Endothelial cell of umbilical vein (primary cell): ENCODE results near the gene COL28A1.

ENCODE experiments used
- EZH2 ChIP-seq: IDR thresholded peaks from 2 replicates; pipeline ENCODE4 v1.6.1; 2012; ENCODE audit warnings: borderline replicate concordance, low read depth, mild to moderate bottlenecking, moderate library complexity, low read length, inconsistent platforms; ENCODE audit not compliant: severe bottlenecking
- FOS ChIP-seq: IDR thresholded peaks from 2 replicates; pipeline ENCODE4 v1.6.1; 2011; ENCODE audit warnings: mild to moderate bottlenecking, low read length, moderate library complexity, borderline replicate concordance; ENCODE audit not compliant: insufficient read depth
- GATA2 ChIP-seq: IDR thresholded peaks from 2 replicates; pipeline ENCODE4 v1.7.0; 2011; ENCODE audit warnings: low read depth, mild to moderate bottlenecking, moderate library complexity, mixed read lengths, low read length; ENCODE audit not compliant: insufficient read length, insufficient read depth
- JUN ChIP-seq: IDR thresholded peaks from 2 replicates; pipeline ENCODE4 v1.6.1; 2011; ENCODE audit warnings: borderline replicate concordance, low read depth; ENCODE audit not compliant: insufficient read length, insufficient read depth
- MYC ChIP-seq: IDR thresholded peaks from one replicate; pipeline ENCODE4 v1.6.1; 2011; ENCODE audit warnings: mild to moderate bottlenecking, low read depth, low read length
- POLR2A ChIP-seq: IDR thresholded peaks from 2 replicates; pipeline ENCODE4 v1.6.1; 2012; ENCODE audit warnings: low read depth, mild to moderate bottlenecking, control low read depth, low read length
- POLR2AphosphoS5 ChIP-seq: IDR thresholded peaks from 2 replicates; pipeline ENCODE4 v1.6.1; 2012; ENCODE audit warnings: low read depth, mild to moderate bottlenecking, control low read depth, low read length, moderate library complexity; ENCODE audit not compliant: insufficient read depth
- TF ChIP-seq, protein P1 (sequence below), 2 donors: IDR thresholded peaks; 1 replicate in 1 of 2; 2 replicates in 1 of 2; pipeline ENCODE4 v1.5.1; 2011; ENCODE audit warnings: low read length in 2 of 2, mild to moderate bottlenecking in 2 of 2, moderate library complexity in 2 of 2, control low read depth in 1 of 2, inconsistent platforms in 1 of 2, low read depth in 1 of 2; ENCODE audit not compliant: insufficient read depth in 1 of 2; ENCODE audit errors: extremely low read depth in 1 of 2
- TF ChIP-seq, protein P2 (sequence below): IDR thresholded peaks from 2 replicates; pipeline ENCODE4 v1.6.1; 2011; ENCODE audit not compliant: insufficient read depth, insufficient read length

- TF ChIP-seq POLR2A (no peak), EZH2 (no peak), GATA2 (no peak), POLR2AphosphoS5 (no peak), FOS (no peak), JUN (no peak), MYC (no peak)
- TF ChIP-seq, protein P1, sequence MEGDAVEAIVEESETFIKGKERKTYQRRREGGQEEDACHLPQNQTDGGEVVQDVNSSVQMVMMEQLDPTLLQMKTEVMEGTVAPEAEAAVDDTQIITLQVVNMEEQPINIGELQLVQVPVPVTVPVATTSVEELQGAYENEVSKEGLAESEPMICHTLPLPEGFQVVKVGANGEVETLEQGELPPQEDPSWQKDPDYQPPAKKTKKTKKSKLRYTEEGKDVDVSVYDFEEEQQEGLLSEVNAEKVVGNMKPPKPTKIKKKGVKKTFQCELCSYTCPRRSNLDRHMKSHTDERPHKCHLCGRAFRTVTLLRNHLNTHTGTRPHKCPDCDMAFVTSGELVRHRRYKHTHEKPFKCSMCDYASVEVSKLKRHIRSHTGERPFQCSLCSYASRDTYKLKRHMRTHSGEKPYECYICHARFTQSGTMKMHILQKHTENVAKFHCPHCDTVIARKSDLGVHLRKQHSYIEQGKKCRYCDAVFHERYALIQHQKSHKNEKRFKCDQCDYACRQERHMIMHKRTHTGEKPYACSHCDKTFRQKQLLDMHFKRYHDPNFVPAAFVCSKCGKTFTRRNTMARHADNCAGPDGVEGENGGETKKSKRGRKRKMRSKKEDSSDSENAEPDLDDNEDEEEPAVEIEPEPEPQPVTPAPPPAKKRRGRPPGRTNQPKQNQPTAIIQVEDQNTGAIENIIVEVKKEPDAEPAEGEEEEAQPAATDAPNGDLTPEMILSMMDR (IDR thresholded peaks at IDR 0.05; ENCODE audit: extremely low read depth in 1 of 2, insufficient read depth in 1 of 2, low read depth in 1 of 2, low read length in 2 of 2): no peak
- TF ChIP-seq, protein P2, sequence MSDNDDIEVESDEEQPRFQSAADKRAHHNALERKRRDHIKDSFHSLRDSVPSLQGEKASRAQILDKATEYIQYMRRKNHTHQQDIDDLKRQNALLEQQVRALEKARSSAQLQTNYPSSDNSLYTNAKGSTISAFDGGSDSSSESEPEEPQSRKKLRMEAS: no peak
Measured at GRCh38 chr7:7554021-7554432, 18.4 kb upstream of the COL28A1 start.
